OCI-LY7 (cell line): ENCODE results near the gene DNAH6.

Experiments
- CTCF ChIP-seq: fragments of 200-600 bp; sonication (generic); conservative IDR thresholded peaks from 2 replicates; pipeline ENCODE4 v1.5.1; 2014; ENCODE audit warnings: mild to moderate bottlenecking, antibody characterized with exemption, low read length, moderate library complexity, mixed read lengths
- EZH2phosphoT487 ChIP-seq: fragments of 200-600 bp; sonication (generic); IDR thresholded peaks from 2 replicates; pipeline ENCODE4 v1.6.1; 2018; ENCODE audit warnings: low read depth, borderline replicate concordance, mild to moderate bottlenecking, mixed run types, antibody characterized with exemption, low read length, moderate library complexity, mixed read lengths

- TF ChIP-seq CTCF (no peak), EZH2phosphoT487 (no peak)
These were observed 200.3 kb downstream of the DNAH6 start for GRCh38 chr2:84716564-84716963.
